B cell (primary cell): ENCODE data around the gene RBP3. TPM values are rescaled to one million over a fixed set of nuclear protein-coding genes. Genes with fewer than 3 reads are reported as not detected.

Experiments used
- ATAC-seq: fragments of 200-7000 bp; cut with Tn5 transposase; one replicate; pipeline ENCODE4 v1.10.0; 2021; ENCODE audit warnings: low read depth, mild to moderate bottlenecking, moderate number of reproducible peaks, moderate library complexity
- CTCF ChIA-PET: fragments of 350-600 bp; sonication (Branson Sonifier 250); formaldehyde crosslinking; loops from one replicate; lab custom pipeline; 2021; ENCODE audit warnings: antibody characterized with exemption, inconsistent platforms; lab: Charles Lee
- POLR2A ChIA-PET: fragments of 350-600 bp; sonication (Branson Sonifier 250); formaldehyde crosslinking; loops from one replicate; lab custom pipeline; 2021; ENCODE audit warnings: antibody characterized with exemption; lab: Charles Lee
- DNase-seq: peaks from one replicate; pipeline ENCODE4 v3.0.0; 2013
- H2AFZ ChIP-seq: 2 replicates; pipeline ENCODE4 v1.6.1; 2012; ENCODE audit warnings: mild to moderate bottlenecking, low read depth, low read length; ENCODE audit not compliant: insufficient read depth, poor library complexity, severe bottlenecking
- H3K27ac ChIP-seq, 2 donors: 1 replicate in 1 of 2; 2 replicates in 1 of 2; pipeline ENCODE4 v1.5.1; 2012 to 2013; ENCODE audit warnings: low read length in 2 of 2, mild to moderate bottlenecking in 2 of 2, moderate library complexity in 1 of 2
- H3K27me3 ChIP-seq, 4 experiments: fragments of 200-600 bp in 1 of 4; sonication (generic) in 1 of 4; replicated peaks in 1 of 4; 1 replicate in 2 of 4; 2 replicates in 2 of 4; pipeline versions ENCODE4 v1.6.1 to v1.7.0; 2013 to 2016; ENCODE audit warnings: low read length in 3 of 4, mild to moderate bottlenecking in 2 of 4, mixed read lengths in 1 of 4, moderate library complexity in 1 of 4; ENCODE audit not compliant: insufficient read depth in 4 of 4, control insufficient read depth in 3 of 4; ENCODE audit errors: control extremely low read depth in 1 of 4
- H3K36me3 ChIP-seq, 2 experiments: replicated peaks in 1 of 2; 1 replicate in 1 of 2; 2 replicates in 1 of 2; pipeline versions ENCODE4 v1.6.1 to v1.7.1; 2013; ENCODE audit warnings: low read length in 1 of 2; ENCODE audit not compliant: insufficient read depth in 2 of 2, control insufficient read depth in 1 of 2; ENCODE audit errors: control extremely low read depth in 1 of 2, extremely low read depth in 1 of 2
- H3K4me1 ChIP-seq, 2 donors: fragments of 200-600 bp in 1 of 2; sonication (generic) in 1 of 2; 1 replicate in 1 of 2; 2 replicates in 1 of 2; pipeline versions ENCODE4 v1.5.1 to v1.6.1; 2013 to 2017; ENCODE audit warnings: low read length in 2 of 2; ENCODE audit not compliant: control insufficient read depth in 2 of 2, insufficient read depth in 2 of 2
- H3K4me2 ChIP-seq: replicated peaks from 2 replicates; pipeline ENCODE3; 2012; ENCODE audit warnings: mild to moderate bottlenecking, low read depth, low read length; ENCODE audit not compliant: poor library complexity, severe bottlenecking
- H3K4me3 ChIP-seq, 5 experiments: fragments of 200-600 bp in 1 of 5; sonication (generic) in 1 of 5; 1 replicate in 3 of 5; 2 replicates in 2 of 5; pipeline versions ENCODE4 v1.5.1 to v1.7.0; 2011 to 2016; ENCODE audit warnings: low read length in 4 of 5, mild to moderate bottlenecking in 4 of 5, low read depth in 2 of 5, control low read depth in 1 of 5, moderate library complexity in 1 of 5; ENCODE audit not compliant: insufficient read depth in 1 of 5; ENCODE audit errors: control extremely low read depth in 1 of 5, extremely low read depth in 1 of 5
- H3K79me2 ChIP-seq: fragments of 200-600 bp; sonication (generic); one replicate; pipeline ENCODE4 v1.6.0; 2016; ENCODE audit warnings: low read length; ENCODE audit not compliant: control insufficient read depth, insufficient read depth
- H3K9ac ChIP-seq: fragments of 200-600 bp; sonication (generic); 2 replicates; pipeline ENCODE4 v1.6.1; 2017; ENCODE audit warnings: mild to moderate bottlenecking, low read length, moderate library complexity
- H3K9me3 ChIP-seq, 3 donors: one replicate each; pipeline versions ENCODE4 v1.6.1 to v1.7.1; 2013; ENCODE audit warnings: low read length in 2 of 3; ENCODE audit not compliant: control insufficient read depth in 2 of 3, insufficient read depth in 1 of 3; ENCODE audit errors: control extremely low read depth in 1 of 3
- H4K20me1 ChIP-seq: 2 replicates; pipeline ENCODE4 v1.6.0; 2012; ENCODE audit warnings: mild to moderate bottlenecking, low read length; ENCODE audit not compliant: insufficient read depth, control insufficient read depth, poor library complexity, severe bottlenecking
- H3K27ac Mint-ChIP-seq: one replicate; pipeline ENCODE4 v1.8.0; 2021; ENCODE audit warnings: mixed read lengths
- H3K27me3 Mint-ChIP-seq: one replicate; pipeline ENCODE4 v1.8.0; 2021; ENCODE audit warnings: mixed read lengths
- H3K4me1 Mint-ChIP-seq: one replicate; pipeline ENCODE4 v1.8.0; 2021; ENCODE audit warnings: mixed read lengths
- H3K4me3 Mint-ChIP-seq: one replicate; pipeline ENCODE4 v1.8.0; 2021; ENCODE audit warnings: mixed read lengths
- H3K9me3 Mint-ChIP-seq: one replicate; pipeline ENCODE4 v1.8.0; 2022; ENCODE audit warnings: mixed read lengths; ENCODE audit not compliant: insufficient read depth
- CTCF ChIP-seq: fragments of 200-600 bp; IDR thresholded peaks from one replicate; pipeline ENCODE4 v1.8.0; 2022; ENCODE audit warnings: antibody characterized with exemption, mild to moderate bottlenecking
- EZH2 ChIP-seq: IDR thresholded peaks from 2 replicates; pipeline ENCODE4 v1.6.1; 2012; ENCODE audit warnings: borderline replicate concordance, low read depth, mild to moderate bottlenecking, moderate library complexity, low read length; ENCODE audit not compliant: insufficient read depth, poor library complexity, severe bottlenecking
- WGBS: methylation state at CpG from one replicate; pipeline ENCODE4 v1.1.5; 2013; ENCODE audit warnings: missing lambda C conversion rate; ENCODE audit not compliant: insufficient coverage; 5-methylcytosine and 5-hydroxymethylcytosine counted together
- intact Hi-C: fragments of 100-400 bp; cut with micrococcal nuclease; formaldehyde crosslinking; loops from one replicate; pipeline ENCODE4 v1.10.0; 2022
- polyA plus RNA-seq: library from polyadenylated mRNA; depleted of rRNA; stranded (reverse); fragments of >200 nt; gene quantifications from 2 replicates; pipeline ENCODE4 v1.2.3, GENCODE V29; 2012
- total RNA-seq, 2 donors: library from RNA; stranded (reverse); fragments of 120-200 nt in 1 of 2; gene quantifications; 1 replicate in 1 of 2; 2 replicates in 1 of 2; pipeline versions ENCODE4 v1.2.3 to v1.2.4, GENCODE V29; 2013 to 2022

Gene RBP3
- total and polyA plus RNA-seq, 2 donors (not counting 1 experiment from before 2014, with no cell fraction given), result not detected

DNA sequence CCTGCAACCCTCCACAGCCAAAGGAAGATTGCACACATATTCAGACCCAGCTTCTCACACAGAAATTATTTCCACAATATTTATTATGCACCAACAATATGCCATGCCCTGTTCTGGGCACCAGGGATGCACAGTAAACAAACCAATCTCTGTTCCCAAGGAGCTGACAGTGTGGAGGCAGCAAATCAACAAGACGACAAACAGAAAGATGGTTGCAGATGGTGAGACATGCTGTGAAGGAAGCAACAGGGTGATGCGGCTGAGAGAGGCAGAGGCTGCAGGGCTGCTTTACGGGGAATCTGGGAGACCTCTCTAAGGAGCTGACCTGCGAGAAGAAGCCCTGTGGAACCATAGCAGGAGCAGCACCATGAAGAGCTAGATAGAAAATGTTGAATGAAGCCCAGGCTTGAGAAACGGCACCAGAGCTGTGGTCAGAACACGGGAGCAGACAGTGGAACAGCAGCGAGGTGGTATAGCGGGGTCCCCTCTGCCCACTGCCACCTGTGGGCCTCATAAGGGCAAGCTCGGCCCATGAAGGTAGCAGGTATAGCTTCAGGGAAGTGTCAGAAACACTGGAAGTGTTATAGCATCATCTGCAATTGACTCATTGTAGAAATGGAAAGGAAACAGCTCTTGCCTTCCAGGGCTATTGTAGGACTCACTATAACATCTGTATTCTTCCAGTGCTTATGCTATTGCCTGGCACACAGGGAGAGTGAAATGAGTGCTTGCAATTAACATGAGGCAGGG lies 17.4 kb downstream of the RBP3 start:
- no peaks in the 10 kb centered on the region for H3K9me3 ChIP-seq
- H3K9ac ChIP-seq, result no peak overlapping the region
- H3K9me3 Mint-ChIP-seq, result no peaks in the 10 kb centered on the region
- H4K20me1 ChIP-seq, result no peaks in the 10 kb centered on the region
- intact Hi-C loops, result no loop called here
- ChIA-PET POLR2A (no interaction called here), CTCF (no interaction called here)
- no peak overlapping the region for H3K4me3 ChIP-seq
- DNase-seq, result no peak
- no peak overlapping the region for H3K4me3 Mint-ChIP-seq
- H3K27ac ChIP-seq, result no peak overlapping the region
- H3K4me2 ChIP-seq, result no peak overlapping the region
- no peaks in the 10 kb centered on the region for H3K36me3 ChIP-seq
- no peak for ATAC-seq
- H3K4me1 Mint-ChIP-seq, result no peaks in the 10 kb centered on the region
- no peaks in the 10 kb centered on the region for H3K79me2 ChIP-seq
- H3K27ac Mint-ChIP-seq, result no peak overlapping the region
- WGBS, result 96% methylated on average over 8 of the region's 9 CpGs
- no peaks in the 10 kb centered on the region for H3K27me3 Mint-ChIP-seq
- TF ChIP-seq CTCF (no peak), EZH2 (no peak)
- H3K4me1 ChIP-seq, result no peaks in the 10 kb centered on the region
- H3K27me3 ChIP-seq, result no peaks in the 10 kb centered on the region
- no peak overlapping the region for H2AFZ ChIP-seq

DNA sequence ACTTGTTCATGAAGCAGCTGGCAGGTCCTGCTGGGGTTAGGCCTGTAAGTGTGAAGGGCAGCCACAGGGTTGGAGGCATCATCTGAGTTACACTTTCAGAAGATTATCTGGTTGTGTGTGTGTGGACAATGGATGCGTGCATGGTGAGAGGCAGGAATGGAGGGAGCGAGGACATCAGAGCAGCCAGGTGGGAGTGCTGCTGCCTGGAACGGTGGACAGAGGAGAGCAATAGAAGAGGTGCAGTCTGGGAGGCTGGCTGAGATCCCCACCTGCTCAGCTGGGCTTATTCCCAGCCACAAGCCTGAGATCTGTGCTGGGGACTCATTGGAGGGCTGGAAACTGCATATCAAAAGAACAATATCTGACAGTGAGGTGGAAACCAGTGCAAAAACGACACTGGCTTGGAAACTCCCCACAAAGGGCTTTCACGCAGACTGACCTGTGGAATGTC lies 18.0 kb downstream of the RBP3 start:
- H3K4me3 ChIP-seq, result no peak overlapping the region
- Mint-ChIP-seq H3K4me3 (no peak overlapping the region), H3K9me3 (no peaks in the 10 kb centered on the region), H3K27ac (no peak overlapping the region), H3K27me3 (no peaks in the 10 kb centered on the region), H3K4me1 (no peaks in the 10 kb centered on the region)
- no peaks in the 10 kb centered on the region for H3K9me3 ChIP-seq
- no peaks in the 10 kb centered on the region for H3K36me3 ChIP-seq
- no peak for ATAC-seq
- H2AFZ ChIP-seq, result no peak overlapping the region
- H4K20me1 ChIP-seq, result no peaks in the 10 kb centered on the region
- no peak overlapping the region for H3K27ac ChIP-seq
- 87% methylated on average over 5 of the region's 5 CpGs for WGBS
- H3K4me2 ChIP-seq, result no peak overlapping the region
- POLR2A ChIA-PET, result interaction anchor here (0.6 kb wide), 1 partner anchor 868 kb away, joined by 3 read pairs; no protein-coding TSS in a partner anchor
- CTCF ChIA-PET, result no interaction called here
- H3K79me2 ChIP-seq, result no peaks in the 10 kb centered on the region
- H3K27me3 ChIP-seq, result no peaks in the 10 kb centered on the region
- intact Hi-C loops, result no loop called here
- TF ChIP-seq CTCF (no peak), EZH2 (no peak)
- H3K4me1 ChIP-seq, result no peaks in the 10 kb centered on the region
- H3K9ac ChIP-seq, result no peak overlapping the region
- no peak for DNase-seq
